ENCODE measurements around the gene MAGEA3. TPM values are rescaled to one million over a fixed set of nuclear protein-coding genes. Genes with fewer than 3 reads are reported as not detected.
"Not testable (repeated sequence)": the region's sequence is repeated elsewhere in the genome, so short reads cannot be mapped to it uniquely, and the experiment has no call there.

Gene MAGEA3
- total RNA-seq, 4 donors from 2014 or later = not detected

- H3K9me3 ChIP-seq; H3K4me1 ChIP-seq; DNase-seq; intact Hi-C loops (cut with DNase I; ENCODE audit: low total_unique reads); H3K4me3 ChIP-seq; in situ Hi-C loops (cut with MboI; ENCODE audit: low pct_ligation_motif_present in 1 of 4, low pct_unique_long_range_greater_than_20kb in 1 of 4, low sequenced_read_pairs in 3 of 4); H3K36me3 ChIP-seq; H3K27me3 ChIP-seq; H3K27ac ChIP-seq: not testable (repeated sequence)
- WGBS, 2 donors (ENCODE audit: low coverage in 1 of 2) = no CpG with 5 or more reads among the region's 2 CpGs
These were observed 10.6 kb downstream of the MAGEA3 start, which contains the start of gene CSAG2 for GRCh38 chrX:152709173-152709572. Gene CSAG2 (minus strand): TSS chrX:152709273. CDS start chrX:152709112, 161 bp downstream.

- H3K4me1 ChIP-seq; H3K9me3 ChIP-seq; H3K36me3 ChIP-seq; H3K27me3 ChIP-seq; H3K4me3 ChIP-seq; intact Hi-C loops (cut with DNase I; ENCODE audit: low total_unique reads); DNase-seq; in situ Hi-C loops (cut with MboI; ENCODE audit: low pct_ligation_motif_present in 1 of 4, low pct_unique_long_range_greater_than_20kb in 1 of 4, low sequenced_read_pairs in 3 of 4); H3K27ac ChIP-seq: not testable (repeated sequence)
- WGBS, 2 donors (ENCODE audit: low coverage in 1 of 2) = no CpG with 5 or more reads among the region's 5 CpGs
These were observed 14.6 kb downstream of the MAGEA3 start for GRCh38 chrX:152713195-152713594.

GRCh38 chrX:152713815-152714787 lies 15.5 kb downstream of the MAGEA3 start, which contains the start of gene MAGEA2B:
Gene MAGEA2B (plus strand): TSS chrX:152714628. CDS start chrX:152717107, 2,479 bp downstream.
- in situ Hi-C loops (cut with MboI; ENCODE audit: low pct_ligation_motif_present in 1 of 4, low pct_unique_long_range_greater_than_20kb in 1 of 4, low sequenced_read_pairs in 3 of 4); H3K27me3 ChIP-seq; DNase-seq; H3K9me3 ChIP-seq; H3K36me3 ChIP-seq; H3K4me1 ChIP-seq; H3K27ac ChIP-seq; H3K4me3 ChIP-seq; intact Hi-C loops (cut with DNase I; ENCODE audit: low total_unique reads): not testable (repeated sequence)
- no CpG with 5 or more reads among the region's 35 CpGs for whole genome bisulfite sequencing, 2 donors (ENCODE audit: low coverage in 1 of 2)

GRCh38 chrX:152725409-152725808 lies 26.8 kb downstream of the MAGEA3 start:
- WGBS, 2 donors (ENCODE audit: low coverage in 1 of 2) = 59% methylated on average over 7 of the region's 7 CpGs; no CpG with 5 or more reads in 1 of the 2 donors

GRCh38 chrX:152733261-152733975 lies 34.8 kb downstream of the MAGEA3 start, which contains the start of the genes CSAG1 and MAGEA12:
Gene CSAG1 (minus strand): TSS chrX:152733721. CDS start chrX:152732460, 1,261 bp downstream.
Gene MAGEA12 (plus strand): TSS chrX:152733757. CDS start chrX:152736162, 2,405 bp downstream.
- Histone ChIP-seq H3K9me3 (no peaks in the 10 kb centered on the region), H3K27ac (no peak within 1 kb of the TSS), H3K4me3 (no peak within 1 kb of the TSS), H3K36me3 (no peaks in the 10 kb centered on the region), H3K4me1 (no peaks in the 10 kb centered on the region), H3K27me3 (no peaks in the 10 kb centered on the region)
- DNase-seq = no peak
- TF ChIP-seq CTCF (IDR thresholded peaks at IDR 0.05) = no peak
- no peak for TF ChIP-seq POLR2A (IDR thresholded peaks at IDR 0.05)
- no peak for TF ChIP-seq EP300 (IDR thresholded peaks at IDR 0.05; ENCODE audit: low read depth)
- TF ChIP-seq POLR2AphosphoS5 (IDR thresholded peaks at IDR 0.05) = no peak
- 82% methylated on average over 10 of the region's 21 CpGs; no CpG with 5 or more reads in 1 of the 2 donors for WGBS, 2 donors (ENCODE audit: low coverage in 1 of 2)
- in situ Hi-C loops (cut with MboI; ENCODE audit: low pct_ligation_motif_present in 1 of 4, low pct_unique_long_range_greater_than_20kb in 1 of 4, low sequenced_read_pairs in 3 of 4) = no loop called here
- intact Hi-C loops (cut with DNase I; ENCODE audit: low total_unique reads) = no loop called here

More at GRCh38 chrX:152725409-152725808, 26.8 kb downstream of the MAGEA3 start:
- in situ Hi-C loops (cut with MboI; ENCODE audit: low pct_ligation_motif_present in 1 of 4, low pct_unique_long_range_greater_than_20kb in 1 of 4, low sequenced_read_pairs in 3 of 4) (no loop called here), intact Hi-C loops (cut with DNase I; ENCODE audit: low total_unique reads) (no loop called here)
- Histone ChIP-seq H3K36me3 (no peaks in the 10 kb centered on the region), H3K27ac (no peak overlapping the region), H3K27me3 (no peaks in the 10 kb centered on the region), H3K4me3 (no peak overlapping the region), H3K9me3 (no peaks in the 10 kb centered on the region), H3K4me1 (no peaks in the 10 kb centered on the region)
- no peak for TF ChIP-seq POLR2AphosphoS5 (IDR thresholded peaks at IDR 0.05)
- TF ChIP-seq CTCF (IDR thresholded peaks at IDR 0.05) = no peak
- TF ChIP-seq EP300 (IDR thresholded peaks at IDR 0.05; ENCODE audit: low read depth) = no peak
- no peak for TF ChIP-seq POLR2A (IDR thresholded peaks at IDR 0.05)
- no peak for DNase-seq

- H3K27me3 ChIP-seq; H3K9me3 ChIP-seq; DNase-seq; H3K27ac ChIP-seq; in situ Hi-C loops (cut with MboI; ENCODE audit: low pct_ligation_motif_present in 1 of 4, low pct_unique_long_range_greater_than_20kb in 1 of 4, low sequenced_read_pairs in 3 of 4); H3K4me3 ChIP-seq; H3K4me1 ChIP-seq; H3K36me3 ChIP-seq; intact Hi-C loops (cut with DNase I; ENCODE audit: low total_unique reads): not testable (repeated sequence)
- WGBS, 2 donors (ENCODE audit: low coverage in 1 of 2) = 92% methylated on average over 22 of the region's 22 CpGs; no CpG with 5 or more reads in 1 of the 2 donors
These were observed 35.7 kb downstream of the MAGEA3 start for GRCh38 chrX:152734143-152734858.

Data from transverse colon (tissue), 4 donors.